K562 (cell line): ENCODE data around the gene IFT27. TPM values are rescaled to one million over a fixed set of nuclear protein-coding genes. Genes with fewer than 3 reads are reported as not detected.

ENCODE experiments used
- ATAC-seq: fragments of 200-7000 bp; cut with Tn5 transposase; 3 replicates; pipeline ENCODE4 v1.9.1; 2020; ENCODE audit warnings: moderate library complexity
- BruUV-seq: library from RNA; stranded (reverse); fragments of 400-500 nt; replicated peaks from 2 replicates; lab custom pipeline; 2021; lab: Mats Ljungman, UMichigan
- CTCF ChIA-PET: fragments of 300-600 bp; formaldehyde crosslinking; extraction: SDS; loops from one replicate; lab custom pipeline; 2021; ENCODE audit warnings: low intra/inter-chr PET ratio; lab: Yijun Ruan, JAX
- POLR2A ChIA-PET: fragments of 300-600, 350-650 bp; sonication (Branson Sonifier 250); formaldehyde crosslinking; extraction: SDS; loops from one replicate; lab custom pipeline; 2021; ENCODE audit warnings: antibody characterized with exemption, inconsistent platforms; lab: Yijun Ruan, JAX
- DNase-seq, 4 experiments: peaks; one replicate each; pipeline versions ENCODE4 v3.0.0 to v3.0.0-alpha.2; 2011 to 2018; ENCODE audit warnings: low spot score in 3 of 4, mixed read lengths in 3 of 4; ENCODE audit errors: extremely low read depth in 1 of 4
- FAIRE-seq: peaks from 2 replicates; lab custom pipeline; 2011; peaks lifted over from hg19 to GRCh38; lab: Jason Lieb, UNC
- H2AFZ ChIP-seq: 2 replicates; pipeline ENCODE4 v1.6.0; 2011; ENCODE audit warnings: low read depth, low read length, control low read depth, inconsistent platforms
- H3K27ac ChIP-seq: fragments of 200-600 bp; 3 replicates; pipeline ENCODE4 v1.8.0; 2011; ENCODE audit warnings: low read depth, mild to moderate bottlenecking, control low read depth, inconsistent platforms, low read length, moderate library complexity, mixed read lengths; ENCODE audit errors: extremely low read depth
- H3K27me3 ChIP-seq, 2 experiments: fragments of 300-600 bp in 1 of 2; 2 replicates in 1 of 2; 3 replicates in 1 of 2; pipeline versions ENCODE4 v1.6.0 to v1.8.0; 2011; ENCODE audit warnings: inconsistent platforms in 2 of 2, low read length in 2 of 2, mild to moderate bottlenecking in 1 of 2, mixed read lengths in 1 of 2, moderate library complexity in 1 of 2; ENCODE audit not compliant: control insufficient read depth in 2 of 2, insufficient read depth in 2 of 2
- H3K36me3 ChIP-seq: fragments of 300-600 bp; 3 replicates; pipeline ENCODE4 v1.8.0; 2011; ENCODE audit warnings: mild to moderate bottlenecking, low read length, inconsistent platforms; ENCODE audit not compliant: control insufficient read depth, insufficient read depth
- H3K4me1 ChIP-seq, 2 experiments: fragments of 200-600 bp in 1 of 2; replicated peaks in 1 of 2; 2 replicates in 1 of 2; 3 replicates in 1 of 2; pipeline versions ENCODE4 v1.5.1 to v1.8.0; 2011; ENCODE audit warnings: inconsistent platforms in 2 of 2, low read length in 2 of 2, mild to moderate bottlenecking in 1 of 2, mixed read lengths in 1 of 2, moderate library complexity in 1 of 2; ENCODE audit not compliant: control insufficient read depth in 2 of 2, insufficient read depth in 2 of 2
- H3K4me2 ChIP-seq: 2 replicates; pipeline ENCODE4 v1.6.1; 2011; ENCODE audit warnings: low read length, control low read depth, inconsistent platforms, mixed read lengths; ENCODE audit not compliant: insufficient read depth
- H3K4me3 ChIP-seq: fragments of 200-600 bp; sonication (generic), shearing (Covaris generic); 2 replicates; pipeline ENCODE4 v1.5.1; 2016; ENCODE audit warnings: control low read depth, inconsistent platforms
- H3K79me2 ChIP-seq: fragments of 200-600 bp; 3 replicates; pipeline ENCODE4 v1.8.0; 2011; ENCODE audit warnings: low read length, inconsistent platforms; ENCODE audit not compliant: control insufficient read depth, insufficient read depth
- H3K9ac ChIP-seq, 2 experiments: 2 replicates each; pipeline versions ENCODE4 v1.6.0 to v1.6.1; 2011; ENCODE audit warnings: low read depth in 2 of 2, low read length in 2 of 2, control low read depth in 1 of 2, inconsistent platforms in 1 of 2, mild to moderate bottlenecking in 1 of 2, mixed read lengths in 1 of 2; ENCODE audit not compliant: insufficient read depth in 1 of 2
- H3K9me1 ChIP-seq: one replicate; pipeline ENCODE4 v1.6.0; 2011; ENCODE audit warnings: inconsistent platforms, mild to moderate bottlenecking, low read length, moderate library complexity; ENCODE audit not compliant: control insufficient read depth, insufficient read depth
- H3K9me3 ChIP-seq: replicated peaks from 2 replicates; pipeline ENCODE4 v1.5.1; 2011; ENCODE audit warnings: low read depth, low read length, inconsistent platforms; ENCODE audit not compliant: control insufficient read depth, insufficient read depth
- H4K20me1 ChIP-seq: replicated peaks from 2 replicates; pipeline ENCODE4 v1.6.1; 2011; ENCODE audit warnings: low read length, inconsistent platforms, mixed read lengths; ENCODE audit not compliant: control insufficient read depth, insufficient read depth
- HLTF ChIP-seq: fragments of 450-650 bp; IDR thresholded peaks from 2 replicates; pipeline ENCODE4 v1.6.1; 2016
- JUNB ChIP-seq: fragments of 450-650 bp; formaldehyde crosslinking; conservative IDR thresholded peaks from 2 replicates; pipeline ENCODE4 v1.4.0; 2020; ENCODE audit warnings: mild to moderate bottlenecking
- MGA ChIP-seq: fragments of 450-650 bp; IDR thresholded peaks from 2 replicates; pipeline ENCODE4 v1.6.1; 2016; ENCODE audit warnings: mild to moderate bottlenecking, moderate library complexity
- NFE2 ChIP-seq: IDR thresholded peaks from 2 replicates; pipeline ENCODE4 v1.6.1; 2014; ENCODE audit warnings: antibody characterized with exemption, low read depth
- WGBS: fragments of 100-300 bp; shearing (Covaris generic); methylation state at CpG from one replicate; pipeline ENCODE4 v1.1.6; 2016; ENCODE audit warnings: low coverage, mixed read lengths; ENCODE audit not compliant: insufficient coverage; ENCODE audit errors: missing lambda C conversion rate; 5-methylcytosine and 5-hydroxymethylcytosine counted together
- in situ Hi-C: fragments of 300-500 bp; cut with MboI; formaldehyde crosslinking; loops from 4 replicates; pipeline ENCODE4 v1.15.0; 2018; ENCODE audit warnings: inconsistent platforms, mixed read lengths
- intact Hi-C: fragments of 100-400 bp; cut with micrococcal nuclease; formaldehyde crosslinking; loops from 2 replicates; pipeline ENCODE4 v1.14.2; 2022
- polyA plus RNA-seq, 8 experiments: library from polyadenylated mRNA; depleted of rRNA in 4 of 8; stranded (reverse) in 5 of 8; unstranded in 3 of 8; fragments of >200 nt; fragmentation: Nextera tagmentation in 2 of 8; fragmentation: Illumina TruSeq in 1 of 8; extraction: Ambion mirVana in 2 of 8; extraction: Trizol in 1 of 8; gene quantifications; 2 replicates each; pipeline versions ENCODE4 v1.2.1 to v1.2.3, GENCODE V29; 2011 to 2014; ENCODE audit warnings: inconsistent platforms in 1 of 8, missing spikeins in 1 of 8
- total RNA-seq, 7 experiments: library from RNA; depleted of rRNA in 6 of 7; stranded (reverse); fragments of >200 nt in 6 of 7; fragmentation: Illumina TruSeq in 2 of 7; extraction: Trizol in 2 of 7; gene quantifications; 2 replicates each; pipeline versions ENCODE4 v1.2.1 to v1.2.3, GENCODE V29; 2011 to 2021; ENCODE audit warnings: low replicate concordance in 1 of 7

The IFT27 gene
- total and polyA plus RNA-seq, 9 of the 15 experiments (the other 6 are each of a cell fraction or from before 2014, with no cell fraction given): 0.01 to 1.4 (median 0.14) TPM; not detected in 1

- no peak overlapping the region for H3K27ac ChIP-seq
- no peak overlapping the region for H3K9ac ChIP-seq
- CTCF ChIA-PET: no interaction called here
- TF ChIP-seq JUNB (CRISPR knock-in tag): no peak
- TF ChIP-seq HLTF: 0 out of 2 replicates have a peak, but pooled peaks have one; percentile 40
- H4K20me1 ChIP-seq: no peaks in the 10 kb centered on the region
- H3K9me3 ChIP-seq: no peaks in the 10 kb centered on the region
- no peak for DNase-seq
- H3K4me3 ChIP-seq: no peak overlapping the region
- BruUV-seq: no TSS peak
- H3K4me2 ChIP-seq: no peak overlapping the region
- peaks cover 0 to 21% of the 10 kb centered on the region in 2 experiments; a peak in 3 of 5 replicates for H3K27me3 ChIP-seq
- no peaks in the 10 kb centered on the region for H3K79me2 ChIP-seq
- H3K36me3 ChIP-seq: no peaks in the 10 kb centered on the region
- H3K4me1 ChIP-seq: peaks cover 0 to 8% of the 10 kb centered on the region in 2 experiments; a peak in 1 of 5 replicates
- in situ Hi-C loops (no loop called here), intact Hi-C loops (no loop called here)
- H2AFZ ChIP-seq: no peak overlapping the region
- POLR2A ChIA-PET: no interaction called here
- no peak for FAIRE-seq
- H3K9me1 ChIP-seq: no peaks in the 10 kb centered on the region
- no peak for ATAC-seq
Measured at GRCh38 chr22:36778020-36778419, 2.1 kb upstream of the IFT27 start.

DNA sequence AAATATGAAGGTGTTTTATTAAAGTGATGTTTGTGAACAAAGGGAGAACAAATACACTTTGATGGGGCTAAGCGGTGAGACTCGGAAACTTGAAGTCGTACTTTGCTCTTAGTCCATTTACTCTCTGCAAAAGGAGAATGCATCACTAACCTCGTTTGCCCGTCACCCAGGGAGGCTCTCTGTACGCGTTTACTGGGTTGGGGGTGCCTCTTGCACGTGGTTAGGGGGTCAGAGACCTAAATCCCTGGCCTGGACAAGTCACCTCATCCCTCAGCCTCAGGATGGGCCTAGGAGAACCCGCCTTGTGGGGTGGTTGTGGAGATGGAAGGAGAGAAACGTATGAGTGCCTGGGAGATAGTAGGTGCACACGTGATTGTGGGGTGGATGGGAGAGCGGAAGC, 803 bp upstream of the IFT27 start:
- ChIA-PET CTCF (no interaction called here), POLR2A (no interaction called here)
- TF ChIP-seq NFE2 (no peak), MGA (0 out of 2 replicates have a peak, but pooled peaks have one; percentile 16)
- no peak overlapping the region for H3K4me2 ChIP-seq
- no peaks in the 10 kb centered on the region for H4K20me1 ChIP-seq
- H3K9me3 ChIP-seq: no peaks in the 10 kb centered on the region
- 16% methylated on average over 12 of the region's 12 CpGs for WGBS
- in situ Hi-C loops (no loop called here), intact Hi-C loops (no loop called here)
- H3K27ac ChIP-seq: no peak overlapping the region
- H3K79me2 ChIP-seq: no peaks in the 10 kb centered on the region
- no peak for DNase-seq
- no peak overlapping the region for H3K9ac ChIP-seq
- no peaks in the 10 kb centered on the region for H3K9me1 ChIP-seq
- peaks cover 0 to 19% of the 10 kb centered on the region in 2 experiments; a peak in 3 of 5 replicates for H3K27me3 ChIP-seq
- H3K36me3 ChIP-seq: no peaks in the 10 kb centered on the region
- no TSS peak for BruUV-seq
- peaks cover 0 to 8% of the 10 kb centered on the region in 2 experiments; a peak in 1 of 5 replicates for H3K4me1 ChIP-seq
- no peak for ATAC-seq
- H3K4me3 ChIP-seq: no peak overlapping the region
- peak overlapping the region; percentile 51 for H2AFZ ChIP-seq
- FAIRE-seq: no peak
